Activated T-helper 17 cell treated with anti-CD3 and anti-CD28 coated beads, Interleukin-2, amount 50 U/mL, for 72 hours (primary cell): ENCODE results near the gene TM6SF1. TPM values are rescaled to one million over a fixed set of nuclear protein-coding genes. Genes with fewer than 3 reads are reported as not detected.
"Not testable (repeated sequence)": the region's sequence is repeated elsewhere in the genome, so short reads cannot be mapped to it uniquely, and the experiment has no call there.

Experiments
- ATAC-seq: fragments of 150-1000 bp; cut with Tn5 transposase; replicated peaks from 2 replicates; pipeline ENCODE4 v1.10.0; 2021; ENCODE audit warnings: mild to moderate bottlenecking, moderate library complexity
- H3K27ac Mint-ChIP-seq: one replicate; pipeline ENCODE4 v1.8.0; 2022; ENCODE audit warnings: mixed read lengths
- H3K27me3 Mint-ChIP-seq: one replicate; pipeline ENCODE4 v1.8.0; 2022; ENCODE audit warnings: mixed read lengths
- H3K36me3 Mint-ChIP-seq: one replicate; pipeline ENCODE4 v1.8.0; 2022; ENCODE audit warnings: low read depth, mild to moderate bottlenecking, mixed read lengths
- H3K4me1 Mint-ChIP-seq: one replicate; pipeline ENCODE4 v1.8.0; 2022; ENCODE audit warnings: mixed read lengths
- H3K4me3 Mint-ChIP-seq: one replicate; pipeline ENCODE4 v1.8.0; 2022; ENCODE audit warnings: mild to moderate bottlenecking, mixed read lengths
- H3K9me3 Mint-ChIP-seq: one replicate; pipeline ENCODE4 v1.8.0; 2022; ENCODE audit warnings: mixed read lengths
- total RNA-seq, 2 donors: library from RNA; stranded (reverse); gene quantifications; one replicate each; pipeline ENCODE4 v1.2.3, GENCODE V29; 2022

The TM6SF1 gene
- total RNA-seq, 2 donors from 2014 or later, result 0.54 to 0.61 TPM

DNA sequence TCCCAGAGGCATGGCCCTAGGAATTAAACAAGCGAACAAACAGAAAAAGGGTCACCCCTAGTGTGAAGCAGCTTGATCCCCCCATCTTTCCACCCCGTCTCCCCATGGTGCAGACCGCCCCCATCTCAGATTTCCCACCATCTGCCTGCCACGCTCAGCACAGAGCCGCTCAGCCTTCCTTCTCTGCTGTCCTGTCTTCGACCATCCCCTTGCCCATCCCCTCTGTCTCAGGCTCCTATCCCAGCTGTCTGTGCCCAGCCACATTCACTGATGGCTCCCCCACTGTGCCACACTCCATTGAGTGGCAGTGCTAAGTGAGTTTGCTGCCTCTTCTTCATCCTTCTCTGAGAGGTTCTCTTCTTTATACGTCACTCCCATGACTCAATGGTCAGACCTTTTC lies 28.7 kb upstream of the TM6SF1 start:
- H3K4me1 Mint-ChIP-seq, result peaks cover 5% of the 10 kb centered on the region
- H3K27me3 Mint-ChIP-seq, result peaks cover 26% of the 10 kb centered on the region
- no peak for ATAC-seq
- no peak overlapping the region for H3K27ac Mint-ChIP-seq
- no peaks in the 10 kb centered on the region for H3K36me3 Mint-ChIP-seq
- no peak overlapping the region for H3K4me3 Mint-ChIP-seq
- H3K9me3 Mint-ChIP-seq, result peaks cover 7% of the 10 kb centered on the region

DNA sequence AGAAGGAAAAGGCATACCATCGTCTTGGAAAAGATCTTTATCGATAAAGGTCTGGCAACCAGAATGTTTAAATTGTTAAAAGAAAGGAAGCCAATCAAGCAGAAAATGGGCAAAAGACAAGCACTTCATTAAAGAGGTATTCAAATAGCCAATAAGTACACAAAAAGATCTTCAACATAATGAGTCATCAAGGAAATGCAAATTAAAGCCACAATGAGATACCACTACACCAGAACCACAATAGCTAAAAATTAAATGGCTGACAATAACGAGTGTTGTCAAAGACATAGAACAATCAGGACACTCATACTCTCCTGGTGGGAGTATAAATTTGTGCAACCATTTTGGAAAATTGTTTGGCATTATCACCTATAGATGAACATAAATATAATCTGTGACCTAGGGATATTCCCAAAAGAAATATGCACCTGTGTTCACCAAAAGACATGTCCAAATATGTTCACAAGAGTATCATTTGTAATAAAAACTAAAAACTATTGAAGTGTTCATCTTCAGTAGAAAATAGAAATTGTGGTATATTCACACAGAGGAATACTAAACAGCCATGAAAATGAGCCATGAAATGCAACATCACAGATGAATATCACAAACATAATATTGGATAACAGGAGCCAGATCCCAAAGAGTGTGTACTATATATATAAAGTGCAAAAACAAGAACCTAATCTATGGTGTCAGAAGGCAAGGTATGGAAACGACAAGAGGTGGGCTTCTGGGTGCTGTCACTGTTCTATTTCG lies 26.0 kb upstream of the TM6SF1 start:
- Mint-ChIP-seq H3K36me3 (no peaks in the 10 kb centered on the region), H3K27ac (no peak overlapping the region), H3K9me3 (no peaks in the 10 kb centered on the region), H3K4me1 (peaks cover 5% of the 10 kb centered on the region), H3K4me3 (no peak overlapping the region), H3K27me3 (peaks cover 22% of the 10 kb centered on the region)
- peak; percentile 52 for ATAC-seq

DNA sequence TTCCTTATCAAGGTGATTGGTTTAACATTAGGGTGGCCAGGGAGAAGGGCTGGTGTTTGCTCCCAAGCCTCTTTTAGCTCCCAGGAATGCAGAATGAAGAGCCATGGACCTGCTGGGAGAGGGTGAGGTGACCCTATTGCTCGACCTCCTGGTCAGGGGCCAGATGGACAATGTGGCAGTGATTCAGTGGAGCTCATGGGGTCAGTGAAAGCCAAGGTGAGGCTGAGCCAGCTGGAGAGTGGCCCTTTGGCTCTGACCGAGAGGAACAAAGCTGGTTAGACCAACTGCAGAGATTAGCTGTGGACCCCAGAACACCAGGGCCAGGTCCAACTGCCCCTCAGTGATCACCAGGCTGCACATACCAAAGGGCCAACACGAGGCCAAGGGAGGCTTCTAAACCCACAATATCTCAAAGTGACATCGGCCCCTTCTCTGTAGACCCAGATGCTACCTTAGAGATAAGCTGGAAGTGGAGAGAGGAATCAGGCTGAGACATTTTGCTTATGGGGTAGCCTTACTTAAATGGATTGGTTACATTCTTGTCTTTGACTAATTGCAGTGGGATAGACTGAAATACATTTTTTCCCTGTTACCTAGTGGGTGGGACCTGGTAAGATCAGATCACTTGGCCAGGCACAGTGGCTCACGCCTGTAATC lies 24.6 kb upstream of the TM6SF1 start:
- ATAC-seq, result no peak
- peaks cover 15% of the 10 kb centered on the region for H3K27me3 Mint-ChIP-seq
- no peak overlapping the region for H3K27ac Mint-ChIP-seq
- peaks cover 5% of the 10 kb centered on the region for H3K4me1 Mint-ChIP-seq
- no peaks in the 10 kb centered on the region for H3K36me3 Mint-ChIP-seq
- H3K9me3 Mint-ChIP-seq, result no peaks in the 10 kb centered on the region
- no peak overlapping the region for H3K4me3 Mint-ChIP-seq

DNA sequence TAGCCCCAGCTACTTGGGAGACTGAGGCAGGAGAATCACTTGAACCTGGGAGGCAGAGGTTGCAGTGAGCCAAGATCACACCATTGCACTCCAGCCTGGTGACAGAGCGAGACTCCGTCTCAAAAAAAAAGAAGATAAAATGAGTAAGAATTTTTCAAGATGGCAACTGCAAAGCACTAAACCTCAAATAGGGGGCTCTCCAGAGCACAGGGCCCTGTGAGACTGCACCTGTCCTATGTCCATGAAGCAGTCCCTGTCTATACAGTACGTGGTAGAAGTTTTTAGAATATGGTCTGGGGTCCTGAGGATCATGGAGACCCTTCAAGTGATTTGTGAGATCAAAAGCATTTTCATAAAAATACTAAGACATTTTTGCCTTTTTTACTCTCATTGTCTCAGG lies 22.0 kb upstream of the TM6SF1 start:
- H3K4me3 Mint-ChIP-seq, H3K9me3 Mint-ChIP-seq, H3K4me1 Mint-ChIP-seq, H3K27me3 Mint-ChIP-seq, H3K36me3 Mint-ChIP-seq, ATAC-seq, H3K27ac Mint-ChIP-seq: not testable (repeated sequence)

DNA sequence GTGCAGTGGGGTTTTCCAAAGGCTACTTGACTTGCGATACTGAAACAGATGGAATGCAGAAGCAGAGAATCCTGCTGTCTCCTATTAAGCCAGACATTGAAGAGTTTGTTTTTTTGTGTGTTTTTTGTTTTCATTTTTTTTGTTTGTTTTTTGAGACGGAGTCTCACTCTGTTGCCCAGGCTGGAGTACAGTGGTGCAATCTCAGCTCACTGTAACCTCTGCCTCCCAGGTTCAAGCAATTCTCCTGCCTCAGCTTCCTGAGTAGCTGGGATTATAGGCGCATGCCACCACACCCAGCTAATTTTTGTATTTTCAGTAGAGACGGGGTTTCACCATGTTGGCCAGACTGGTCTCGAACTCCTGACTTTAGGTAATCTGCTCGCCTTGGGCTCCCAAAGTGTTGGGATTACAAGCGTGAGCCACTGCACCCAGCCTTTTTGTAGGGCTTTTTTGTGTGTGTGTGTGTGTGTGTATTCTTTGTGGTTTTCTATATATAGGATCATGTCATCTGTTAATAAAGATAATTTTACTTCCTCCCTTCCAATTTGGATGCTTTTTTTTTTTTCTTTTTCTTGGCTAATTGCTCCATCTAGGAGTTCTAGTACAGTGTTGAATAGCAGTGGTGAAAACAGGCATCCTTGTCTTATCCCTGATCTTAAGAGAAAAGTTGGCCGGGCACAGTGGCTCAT lies 21.4 kb upstream of the TM6SF1 start:
- H3K27me3 Mint-ChIP-seq, H3K9me3 Mint-ChIP-seq, H3K36me3 Mint-ChIP-seq, H3K4me3 Mint-ChIP-seq, H3K4me1 Mint-ChIP-seq, H3K27ac Mint-ChIP-seq, ATAC-seq: not testable (repeated sequence)

DNA sequence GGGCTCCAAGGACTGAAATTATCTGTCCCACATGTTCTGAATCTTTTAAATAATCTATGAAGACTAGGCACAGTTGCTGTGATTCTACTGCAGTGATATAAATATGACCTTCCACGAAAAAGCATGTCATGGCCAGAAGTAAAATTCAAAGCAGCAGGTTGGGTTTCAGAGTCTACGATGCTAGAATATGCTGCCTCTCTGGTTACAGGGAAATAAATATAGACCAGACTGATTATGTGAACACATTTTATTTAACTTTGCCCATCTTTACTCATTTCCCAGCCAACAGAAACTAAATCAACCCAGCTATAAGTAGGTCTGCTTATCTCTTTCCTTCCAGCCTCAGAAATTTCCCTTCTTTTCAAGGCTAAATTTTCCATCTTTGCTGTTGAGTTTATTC lies 19.9 kb upstream of the TM6SF1 start:
- Mint-ChIP-seq H3K9me3 (no peaks in the 10 kb centered on the region), H3K27me3 (peaks cover 7% of the 10 kb centered on the region), H3K27ac (no peak overlapping the region), H3K4me1 (peaks cover 5% of the 10 kb centered on the region), H3K36me3 (no peaks in the 10 kb centered on the region), H3K4me3 (no peak overlapping the region)
- no peak for ATAC-seq

DNA sequence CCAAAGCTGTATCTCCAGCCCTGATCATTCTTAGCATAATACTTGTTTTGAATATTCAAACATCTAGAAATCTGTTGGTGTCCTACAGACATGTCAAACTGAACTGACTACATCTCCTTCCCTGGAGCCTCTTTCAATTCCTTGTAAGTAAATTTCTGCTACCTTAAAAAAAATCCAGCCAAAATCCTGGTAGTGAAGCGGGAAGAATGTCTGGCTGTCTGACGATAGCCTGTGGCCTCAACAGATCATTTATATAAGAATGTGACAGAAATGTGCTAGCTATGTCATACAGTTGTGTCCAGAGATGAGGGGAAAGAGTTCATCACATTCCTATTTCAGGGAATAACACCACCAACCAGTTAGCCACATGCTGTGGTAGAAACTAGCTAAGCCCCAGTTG lies 18.6 kb upstream of the TM6SF1 start:
- no peak for ATAC-seq

DNA sequence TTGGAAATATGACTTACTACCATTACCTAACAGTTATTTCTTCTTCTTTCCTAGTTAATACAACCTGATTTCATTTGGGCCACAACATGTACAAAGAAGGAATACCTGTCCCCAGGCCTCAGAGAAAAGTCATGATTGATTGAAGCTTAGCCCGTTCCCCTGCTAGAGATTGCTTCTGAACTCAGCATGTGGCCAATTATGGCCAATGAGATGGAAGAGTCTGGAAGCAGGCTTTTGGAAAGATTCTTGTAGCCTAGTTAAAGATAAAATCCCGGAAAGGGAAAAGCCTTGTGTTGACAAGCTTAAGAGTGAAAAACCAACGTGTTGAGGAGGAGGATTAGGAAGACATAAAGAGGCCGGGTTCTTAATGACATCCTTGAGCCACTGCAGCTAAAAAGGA lies 17.0 kb upstream of the TM6SF1 start:
- no peak for ATAC-seq
- no peak overlapping the region for H3K27ac Mint-ChIP-seq
- no peaks in the 10 kb centered on the region for H3K9me3 Mint-ChIP-seq
- H3K4me1 Mint-ChIP-seq, result peaks cover 5% of the 10 kb centered on the region
- peaks cover 7% of the 10 kb centered on the region for H3K27me3 Mint-ChIP-seq
- no peaks in the 10 kb centered on the region for H3K36me3 Mint-ChIP-seq
- no peak overlapping the region for H3K4me3 Mint-ChIP-seq

More for the DNA sequence above, 18.6 kb upstream of the TM6SF1 start:
- no peaks in the 10 kb centered on the region for H3K9me3 Mint-ChIP-seq
- peaks cover 5% of the 10 kb centered on the region for H3K4me1 Mint-ChIP-seq
- no peaks in the 10 kb centered on the region for H3K36me3 Mint-ChIP-seq
- no peak overlapping the region for H3K27ac Mint-ChIP-seq
- H3K4me3 Mint-ChIP-seq, result no peak overlapping the region
- H3K27me3 Mint-ChIP-seq, result peaks cover 7% of the 10 kb centered on the region

DNA sequence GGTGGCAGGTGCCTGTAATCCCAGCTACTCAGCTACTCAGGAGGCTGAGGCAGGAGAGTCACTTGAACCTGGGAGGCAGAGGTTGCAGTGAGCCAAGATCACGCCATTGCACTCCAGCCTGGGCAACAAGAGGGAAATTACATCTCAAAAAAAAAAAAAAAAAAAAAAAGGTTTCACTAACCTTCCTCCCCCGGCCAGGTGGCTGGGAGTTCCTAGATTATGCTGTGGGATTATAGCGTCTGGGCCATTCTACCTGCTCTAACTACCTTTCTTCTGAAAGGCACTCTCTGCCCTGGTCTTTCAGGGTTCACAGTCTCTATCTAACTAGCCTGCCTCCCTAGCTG lies 15.5 kb upstream of the TM6SF1 start:
- Mint-ChIP-seq H3K4me3 (peak overlapping the region; percentile 19), H3K27ac (peak overlapping the region; percentile 49)
- not testable (repeated sequence) for H3K27me3 Mint-ChIP-seq, H3K9me3 Mint-ChIP-seq, H3K36me3 Mint-ChIP-seq, H3K4me1 Mint-ChIP-seq, ATAC-seq

DNA sequence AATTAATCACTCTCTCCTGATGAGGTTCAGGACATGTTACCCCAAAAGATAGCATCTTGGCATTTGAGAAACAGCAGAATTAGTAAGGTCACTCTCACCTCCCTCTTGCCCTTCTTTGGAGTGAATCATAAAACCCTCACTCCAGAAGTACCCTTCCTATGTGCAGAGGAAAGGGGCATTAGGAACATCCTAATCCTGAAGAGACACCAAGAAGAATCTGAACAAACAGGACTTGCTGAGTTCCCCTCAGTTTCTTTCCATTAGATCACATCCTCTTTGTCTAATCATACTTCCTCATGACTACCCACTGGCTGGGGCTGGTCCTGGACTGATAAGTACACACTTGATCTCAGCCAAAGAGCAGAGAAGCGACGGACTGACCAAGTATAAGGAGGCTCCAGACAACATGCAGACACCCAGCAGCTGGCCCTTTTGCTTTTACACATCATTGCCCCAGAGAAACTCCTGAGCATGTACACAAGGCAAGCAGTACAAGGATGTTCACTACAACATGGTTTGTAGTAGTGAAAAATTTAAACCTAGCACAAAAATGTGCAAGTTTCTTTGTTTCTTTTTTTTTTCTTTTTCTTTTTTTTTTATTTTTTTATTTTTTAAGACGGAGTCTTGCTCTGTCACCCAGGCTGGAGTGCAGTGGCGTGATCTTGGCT lies 15.0 kb upstream of the TM6SF1 start:
- H3K36me3 Mint-ChIP-seq, result no peaks in the 10 kb centered on the region
- H3K27ac Mint-ChIP-seq, result peak overlapping the region; percentile 49
- peaks cover 12% of the 10 kb centered on the region for H3K27me3 Mint-ChIP-seq
- H3K4me3 Mint-ChIP-seq, result peak overlapping the region; percentile 19
- peaks cover 7% of the 10 kb centered on the region for H3K9me3 Mint-ChIP-seq
- ATAC-seq, result peak; percentile 72
- peaks cover 5% of the 10 kb centered on the region for H3K4me1 Mint-ChIP-seq

DNA sequence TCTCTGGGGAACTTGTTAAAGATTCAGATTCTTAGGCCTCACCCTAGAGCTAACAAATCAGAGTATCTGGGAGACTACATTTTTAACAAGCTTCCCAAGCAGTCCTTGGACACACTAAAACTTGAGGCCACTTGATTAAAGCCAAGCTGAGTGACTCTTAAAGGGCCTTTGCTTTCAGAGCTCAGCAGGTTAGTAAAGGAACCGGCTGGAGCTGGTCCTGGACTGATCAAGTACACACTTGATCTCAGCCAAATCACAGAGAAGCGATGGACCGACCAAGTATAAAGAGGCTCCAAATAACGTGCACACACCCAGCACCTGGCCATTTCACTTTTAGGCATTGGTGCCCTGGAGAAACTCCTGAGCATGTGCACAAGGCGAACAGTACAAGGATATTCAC lies 12.9 kb upstream of the TM6SF1 start:
- H3K27me3 Mint-ChIP-seq, result peaks cover 5% of the 10 kb centered on the region
- H3K4me1 Mint-ChIP-seq, result peaks cover 5% of the 10 kb centered on the region

DNA sequence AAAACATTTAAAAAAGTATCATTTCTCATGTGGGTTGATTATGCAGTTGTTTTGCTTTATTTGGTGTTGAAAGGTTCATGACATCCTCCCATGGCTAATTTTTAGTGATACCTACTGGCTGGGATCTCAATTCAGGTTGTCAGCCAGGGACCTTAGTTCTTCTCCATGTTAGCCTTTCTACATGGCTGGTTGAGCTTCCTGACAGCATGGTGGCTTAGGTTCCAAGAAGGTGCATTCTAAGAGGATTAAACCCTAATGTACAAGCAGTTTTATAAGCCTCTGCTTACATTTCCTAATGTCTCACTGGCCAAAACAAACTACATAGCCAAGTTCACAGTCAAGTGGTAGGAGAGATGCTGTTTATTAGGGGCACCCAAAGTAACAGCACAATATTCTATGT lies 9.4 kb upstream of the TM6SF1 start:
- Mint-ChIP-seq H3K4me1 (peaks cover 6% of the 10 kb centered on the region), H3K27me3 (peaks cover 20% of the 10 kb centered on the region)

More for the DNA sequence above, 12.9 kb upstream of the TM6SF1 start:
- no peaks in the 10 kb centered on the region for H3K36me3 Mint-ChIP-seq
- no peak overlapping the region for H3K27ac Mint-ChIP-seq
- ATAC-seq, result no peak
- H3K4me3 Mint-ChIP-seq, result no peak overlapping the region
- peaks cover 7% of the 10 kb centered on the region for H3K9me3 Mint-ChIP-seq

DNA sequence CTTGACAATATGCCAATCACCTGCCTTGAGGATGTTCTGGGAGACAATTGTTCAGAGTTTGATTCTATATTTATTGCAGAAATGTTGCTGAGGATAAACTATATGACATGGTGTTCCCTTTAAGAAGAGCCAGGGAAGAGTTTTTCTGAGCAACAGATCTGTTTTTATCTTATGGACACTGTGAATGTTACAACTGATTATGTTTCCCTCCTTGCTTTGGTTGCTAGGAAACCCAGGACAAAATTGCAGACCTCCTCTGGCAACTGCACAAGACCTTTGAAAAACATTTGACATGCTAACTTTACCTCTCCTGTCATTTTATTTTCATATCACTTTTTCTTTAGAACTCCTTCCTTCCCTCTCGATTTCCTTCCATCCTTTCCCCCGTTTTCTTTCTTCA lies 8.2 kb upstream of the TM6SF1 start:
- Mint-ChIP-seq H3K27ac (no peak overlapping the region), H3K27me3 (peaks cover 26% of the 10 kb centered on the region), H3K9me3 (peaks cover 7% of the 10 kb centered on the region), H3K4me1 (peaks cover 6% of the 10 kb centered on the region), H3K4me3 (no peak overlapping the region), H3K36me3 (no peaks in the 10 kb centered on the region)
- ATAC-seq, result no peak

More for the DNA sequence above, 9.4 kb upstream of the TM6SF1 start:
- no peak for ATAC-seq
- Mint-ChIP-seq H3K9me3 (peaks cover 7% of the 10 kb centered on the region), H3K36me3 (no peaks in the 10 kb centered on the region), H3K27ac (no peak overlapping the region), H3K4me3 (no peak overlapping the region)

DNA sequence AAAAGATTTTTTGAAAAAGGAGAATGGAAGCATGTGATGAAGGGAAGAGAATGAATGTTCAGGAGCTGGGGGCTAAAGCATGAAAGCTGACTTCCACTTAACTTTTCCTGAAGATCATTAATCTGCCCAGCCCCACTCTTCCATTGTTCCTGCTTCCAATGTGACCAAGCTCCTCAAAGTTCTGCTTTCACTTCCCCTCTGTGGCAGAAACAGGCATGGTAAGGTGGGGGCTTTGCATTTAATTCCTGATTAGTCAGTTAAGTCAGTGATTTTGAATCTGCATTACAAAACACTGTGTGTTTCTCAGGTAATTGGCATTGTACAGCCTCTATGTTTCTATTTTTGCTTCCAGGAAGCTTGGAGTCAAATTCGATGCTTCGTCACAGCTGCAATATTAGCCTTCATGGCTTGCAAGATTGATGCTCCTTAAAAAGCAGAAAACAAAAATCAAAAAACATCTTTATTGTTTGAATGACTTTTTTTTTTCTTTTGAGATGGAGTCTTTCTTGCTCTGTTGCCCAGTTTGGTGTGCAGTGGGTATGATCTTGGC lies 7.3 kb upstream of the TM6SF1 start:
- Mint-ChIP-seq H3K27me3 (peaks cover 29% of the 10 kb centered on the region), H3K9me3 (peaks cover 7% of the 10 kb centered on the region), H3K36me3 (peaks cover under 1% of the 10 kb centered on the region), H3K27ac (no peak overlapping the region), H3K4me1 (peaks cover 6% of the 10 kb centered on the region), H3K4me3 (no peak overlapping the region)
- ATAC-seq, result no peak
